ENCODE data around the gene MGLL.

The MGLL gene

DNA sequence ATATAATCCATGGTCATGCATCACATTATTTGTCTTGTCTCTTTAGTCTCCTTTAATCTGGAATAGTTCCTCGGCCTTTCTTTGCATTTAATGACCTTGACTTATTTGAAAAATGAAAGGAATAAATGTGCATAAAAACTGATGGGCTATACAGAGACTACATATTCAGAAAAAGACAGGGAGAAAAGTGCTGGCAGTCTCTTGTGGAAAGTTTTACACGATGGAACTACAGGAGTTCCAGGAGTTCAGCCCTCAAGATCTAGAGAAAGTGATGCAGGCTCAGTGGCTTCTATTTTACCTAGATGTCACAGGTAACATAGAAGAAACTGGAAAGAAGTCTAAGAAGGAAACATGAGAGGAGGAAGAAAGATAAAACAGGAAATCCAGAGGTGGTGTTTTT is 157.2 kb downstream of the MGLL start:
- Histone ChIP-seq H3K27me3 (ENCODE audit: insufficient read depth, low read length) (no peaks in the 10 kb centered on the region), H2BK120ac (ENCODE audit: insufficient read depth, low read length, poor library complexity) (no peak overlapping the region), H2AK5ac (ENCODE audit: low read length) (no peak overlapping the region)

GRCh38 chr3:127663151-127663550 is 159.2 kb downstream of the MGLL start:
- no peak overlapping the region for H3K23ac ChIP-seq (ENCODE audit: low read length)
- no peak overlapping the region for H3K27ac ChIP-seq (ENCODE audit: low read depth, low read length)
- no CpG with 5 or more reads among the region's 5 CpGs for WGBS (ENCODE audit: extremely low coverage, insufficient coverage, insufficient read length)
- no peak overlapping the region for H4K91ac ChIP-seq (ENCODE audit: low read depth, low read length)
- H3K36me3 ChIP-seq (ENCODE audit: control insufficient read depth in 1 of 2, insufficient read depth in 2 of 2, low read length in 2 of 2), result no peaks in the 10 kb centered on the region
- H3K27me3 ChIP-seq (ENCODE audit: insufficient read depth, low read length), result no peaks in the 10 kb centered on the region
- H2AK5ac ChIP-seq (ENCODE audit: low read length), result no peak overlapping the region
- no peak overlapping the region for H2BK120ac ChIP-seq (ENCODE audit: insufficient read depth, low read length, poor library complexity)
- no peak overlapping the region for H3K9ac ChIP-seq (ENCODE audit: low read length)
- H3K4me1 ChIP-seq (ENCODE audit: control insufficient read depth in 1 of 2, insufficient read depth in 2 of 2, low read length in 2 of 2), result no peaks in the 10 kb centered on the region
- no peak overlapping the region for H3K4me3 ChIP-seq (ENCODE audit: low read depth, low read length)
- H3K79me2 ChIP-seq (ENCODE audit: control insufficient read depth, insufficient read depth, low read length, poor library complexity), result no peaks in the 10 kb centered on the region
- no peak overlapping the region for H3K14ac ChIP-seq (ENCODE audit: low read length)
- H3K18ac ChIP-seq (ENCODE audit: low read length), result no peak overlapping the region
- H3K4ac ChIP-seq (ENCODE audit: low read depth, low read length), result no peak overlapping the region
- no peak overlapping the region for H2BK5ac ChIP-seq (ENCODE audit: low read depth, low read length, poor library complexity)
- H4K8ac ChIP-seq (ENCODE audit: low read depth, low read length), result no peak overlapping the region
- DNase-seq, result no peak
- no peak overlapping the region for H4K12ac ChIP-seq (ENCODE audit: low read depth, low read length)
- H2AFZ ChIP-seq (ENCODE audit: insufficient read depth, low read length, poor library complexity), result no peak overlapping the region
- no peaks in the 10 kb centered on the region for H3K79me1 ChIP-seq (ENCODE audit: low read length)
- H2BK12ac ChIP-seq (ENCODE audit: low read length), result no peak overlapping the region
- no peaks in the 10 kb centered on the region for H3K9me3 ChIP-seq (ENCODE audit: insufficient read depth, low read depth, low read length)
- no peak overlapping the region for H3K4me2 ChIP-seq (ENCODE audit: low read length)

More for the DNA sequence above, 157.2 kb downstream of the MGLL start:
- Histone ChIP-seq H3K27ac (ENCODE audit: low read depth, low read length) (no peak overlapping the region), H2BK12ac (ENCODE audit: low read length) (no peak overlapping the region), H2AFZ (ENCODE audit: insufficient read depth, low read length, poor library complexity) (no peak overlapping the region), H3K23ac (ENCODE audit: low read length) (no peak overlapping the region), H3K9me3 (ENCODE audit: insufficient read depth, low read depth, low read length) (no peaks in the 10 kb centered on the region), H4K91ac (ENCODE audit: low read depth, low read length) (no peak overlapping the region), H3K79me2 (ENCODE audit: control insufficient read depth, insufficient read depth, low read length, poor library complexity) (no peaks in the 10 kb centered on the region), H4K12ac (ENCODE audit: low read depth, low read length) (no peak overlapping the region), H3K79me1 (ENCODE audit: low read length) (no peaks in the 10 kb centered on the region), H3K4ac (ENCODE audit: low read depth, low read length) (no peak overlapping the region), H3K4me1 (ENCODE audit: control insufficient read depth in 1 of 2, insufficient read depth in 2 of 2, low read length in 2 of 2) (no peaks in the 10 kb centered on the region), H3K4me2 (ENCODE audit: low read length) (no peak overlapping the region), H4K8ac (ENCODE audit: low read depth, low read length) (no peak overlapping the region), H2BK5ac (ENCODE audit: low read depth, low read length, poor library complexity) (no peak overlapping the region), H3K36me3 (ENCODE audit: control insufficient read depth in 1 of 2, insufficient read depth in 2 of 2, low read length in 2 of 2) (no peaks in the 10 kb centered on the region), H3K18ac (ENCODE audit: low read length) (no peak overlapping the region), H3K9ac (ENCODE audit: low read length) (no peak overlapping the region), H3K14ac (ENCODE audit: low read length) (no peak overlapping the region), H3K4me3 (ENCODE audit: low read depth, low read length) (no peak overlapping the region)
- WGBS (ENCODE audit: extremely low coverage, insufficient coverage, insufficient read length), result no CpG with 5 or more reads among the region's 2 CpGs
- no peak for DNase-seq

- no peak overlapping the region for H2AFZ ChIP-seq (ENCODE audit: insufficient read depth, low read length, poor library complexity)
- no peaks in the 10 kb centered on the region for H3K79me1 ChIP-seq (ENCODE audit: low read length)
- no peaks in the 10 kb centered on the region for H3K36me3 ChIP-seq (ENCODE audit: control insufficient read depth in 1 of 2, insufficient read depth in 2 of 2, low read length in 2 of 2)
- H3K23ac ChIP-seq (ENCODE audit: low read length), result no peak overlapping the region
- WGBS (ENCODE audit: extremely low coverage, insufficient coverage, insufficient read length), result no CpG with 5 or more reads among the region's 11 CpGs
- peak overlapping the region; percentile 37 for H3K4me3 ChIP-seq (ENCODE audit: low read depth, low read length)
- no peak overlapping the region for H3K18ac ChIP-seq (ENCODE audit: low read length)
- H3K14ac ChIP-seq (ENCODE audit: low read length), result no peak overlapping the region
- no peak overlapping the region for H3K27ac ChIP-seq (ENCODE audit: low read depth, low read length)
- H3K27me3 ChIP-seq (ENCODE audit: insufficient read depth, low read length), result no peaks in the 10 kb centered on the region
- no peak overlapping the region for H3K9ac ChIP-seq (ENCODE audit: low read length)
- H3K4me1 ChIP-seq (ENCODE audit: control insufficient read depth in 1 of 2, insufficient read depth in 2 of 2, low read length in 2 of 2), result no peaks in the 10 kb centered on the region
- H2AK5ac ChIP-seq (ENCODE audit: low read length), result no peak overlapping the region
- H3K4me2 ChIP-seq (ENCODE audit: low read length), result no peak overlapping the region
- H3K9me3 ChIP-seq (ENCODE audit: insufficient read depth, low read depth, low read length), result no peaks in the 10 kb centered on the region
- H4K91ac ChIP-seq (ENCODE audit: low read depth, low read length), result no peak overlapping the region
- DNase-seq, result no peak
- H2BK5ac ChIP-seq (ENCODE audit: low read depth, low read length, poor library complexity), result no peak overlapping the region
- H2BK12ac ChIP-seq (ENCODE audit: low read length), result no peak overlapping the region
- no peak overlapping the region for H2BK120ac ChIP-seq (ENCODE audit: insufficient read depth, low read length, poor library complexity)
- H4K12ac ChIP-seq (ENCODE audit: low read depth, low read length), result no peak overlapping the region
- H3K79me2 ChIP-seq (ENCODE audit: control insufficient read depth, insufficient read depth, low read length, poor library complexity), result no peaks in the 10 kb centered on the region
- no peak overlapping the region for H3K4ac ChIP-seq (ENCODE audit: low read depth, low read length)
- H4K8ac ChIP-seq (ENCODE audit: low read depth, low read length), result no peak overlapping the region
Observed at GRCh38 chr3:127662001-127662469, 160.3 kb downstream of the MGLL start.

- Histone ChIP-seq H3K27ac (ENCODE audit: low read depth, low read length) (no peak overlapping the region), H3K9me3 (ENCODE audit: insufficient read depth, low read depth, low read length) (no peaks in the 10 kb centered on the region), H4K8ac (ENCODE audit: low read depth, low read length) (no peak overlapping the region), H4K91ac (ENCODE audit: low read depth, low read length) (no peak overlapping the region), H3K4me3 (ENCODE audit: low read depth, low read length) (no peak overlapping the region), H2BK120ac (ENCODE audit: insufficient read depth, low read length, poor library complexity) (no peak overlapping the region), H3K79me1 (ENCODE audit: low read length) (no peaks in the 10 kb centered on the region), H3K23ac (ENCODE audit: low read length) (no peak overlapping the region), H3K79me2 (ENCODE audit: control insufficient read depth, insufficient read depth, low read length, poor library complexity) (no peaks in the 10 kb centered on the region), H2BK5ac (ENCODE audit: low read depth, low read length, poor library complexity) (no peak overlapping the region), H3K4me1 (ENCODE audit: control insufficient read depth in 1 of 2, insufficient read depth in 2 of 2, low read length in 2 of 2) (no peaks in the 10 kb centered on the region), H3K14ac (ENCODE audit: low read length) (no peak overlapping the region), H3K27me3 (ENCODE audit: insufficient read depth, low read length) (no peaks in the 10 kb centered on the region), H3K18ac (ENCODE audit: low read length) (no peak overlapping the region), H4K12ac (ENCODE audit: low read depth, low read length) (no peak overlapping the region), H2AK5ac (ENCODE audit: low read length) (no peak overlapping the region), H2BK12ac (ENCODE audit: low read length) (no peak overlapping the region), H2AFZ (ENCODE audit: insufficient read depth, low read length, poor library complexity) (no peak overlapping the region), H3K4ac (ENCODE audit: low read depth, low read length) (no peak overlapping the region), H3K36me3 (ENCODE audit: control insufficient read depth in 1 of 2, insufficient read depth in 2 of 2, low read length in 2 of 2) (no peaks in the 10 kb centered on the region), H3K4me2 (ENCODE audit: low read length) (no peak overlapping the region), H3K9ac (ENCODE audit: low read length) (no peak overlapping the region)
- WGBS (ENCODE audit: extremely low coverage, insufficient coverage, insufficient read length), result no CpG with 5 or more reads among the region's 5 CpGs
- DNase-seq, result no peak
Observed at GRCh38 chr3:127661600-127661999, 160.7 kb downstream of the MGLL start.

All from trophoblast cell (in vitro differentiated cells and primary cell).